OCI-LY1 (cell line): Measurements from ENCODE around the gene RBMS3.

ENCODE experiments used
- CTCF ChIP-seq: fragments of 200-600 bp; sonication (generic), shearing (Covaris generic); IDR thresholded peaks from 2 replicates; pipeline ENCODE4 v1.5.1; 2017; ENCODE audit warnings: mild to moderate bottlenecking, antibody characterized with exemption, low read length, moderate library complexity, mixed read lengths
- EZH2 ChIP-seq: fragments of 200-600 bp; sonication (generic), shearing (Covaris generic); IDR thresholded peaks from 2 replicates; pipeline ENCODE4 v1.8.0; 2017; ENCODE audit warnings: borderline replicate concordance, mixed run types, mild to moderate bottlenecking, antibody characterized with exemption, low read length, moderate library complexity, mixed read lengths

GRCh38 chr3:29384640-29385039, 103.8 kb downstream of the RBMS3 start:
- TF ChIP-seq CTCF (no peak), EZH2 (no peak)
